DND-41 (cell line): ENCODE measurements around the gene FMN2.

Experiments
- CTCF ChIP-seq: IDR thresholded peaks from 2 replicates; pipeline ENCODE4 v1.5.1; 2012; ENCODE audit warnings: borderline replicate concordance, low read length, moderate library complexity, mild to moderate bottlenecking; ENCODE audit not compliant: poor library complexity, severe bottlenecking; ENCODE audit errors: extremely low read depth
- EZH2 ChIP-seq: IDR thresholded peaks from 3 replicates; pipeline ENCODE4 v1.6.1; 2012; ENCODE audit warnings: borderline replicate concordance, low read depth, mild to moderate bottlenecking, moderate library complexity, low read length, inconsistent platforms; ENCODE audit not compliant: severe bottlenecking

- TF ChIP-seq CTCF (no peak), EZH2 (no peak)
Observed at GRCh38 chr1:240148333-240148732, 56.6 kb downstream of the FMN2 start.
